ENCODE results near the gene RESP18. TPM values are rescaled to one million over a fixed set of nuclear protein-coding genes. Genes with fewer than 3 reads are reported as not detected.
A peak's percentile ranks its signal among the peaks of the same experiment; 100 is the strongest.

Gene RESP18
- total RNA-seq, 6 experiments from 2014 or later, result not detected

- H3K4me1 Mint-ChIP-seq (ENCODE audit: low read depth), result peaks cover 11% of the 10 kb centered on the region
- DNase-seq, result peak; percentile 53
- peak; percentile 100 for TF ChIP-seq CTCF (IDR thresholded peaks at IDR 0.05)
- peak overlapping the region; percentile 49 for H3K27ac Mint-ChIP-seq
- peaks cover 4% of the 10 kb centered on the region for H3K27me3 Mint-ChIP-seq (ENCODE audit: insufficient read depth)
- H3K9me3 Mint-ChIP-seq, result no peaks in the 10 kb centered on the region
- H3K4me3 Mint-ChIP-seq, result peak overlapping the region; percentile 78
- H3K36me3 Mint-ChIP-seq (ENCODE audit: low read depth), result no peaks in the 10 kb centered on the region
These were observed 37.9 kb downstream of the RESP18 start for GRCh38 chr2:219294356-219295351.

- no peak for DNase-seq
- Mint-ChIP-seq H3K4me3 (peak overlapping the region; percentile 69), H3K27ac (no peak overlapping the region), H3K9me3 (no peaks in the 10 kb centered on the region), H3K27me3 (ENCODE audit: insufficient read depth) (peaks cover 5% of the 10 kb centered on the region), H3K36me3 (ENCODE audit: low read depth) (no peaks in the 10 kb centered on the region), H3K4me1 (ENCODE audit: low read depth) (peaks cover 16% of the 10 kb centered on the region)
- no peak for TF ChIP-seq CTCF (IDR thresholded peaks at IDR 0.05)
These were observed 38.8 kb downstream of the RESP18 start for GRCh38 chr2:219293736-219294231.

GRCh38 chr2:219292616-219293015 lies 39.9 kb downstream of the RESP18 start:
- DNase-seq, result no peak
- Mint-ChIP-seq H3K9me3 (no peaks in the 10 kb centered on the region), H3K4me3 (no peak overlapping the region), H3K4me1 (ENCODE audit: low read depth) (peaks cover 16% of the 10 kb centered on the region), H3K27me3 (ENCODE audit: insufficient read depth) (peaks cover 6% of the 10 kb centered on the region), H3K27ac (no peak overlapping the region), H3K36me3 (ENCODE audit: low read depth) (no peaks in the 10 kb centered on the region)
- TF ChIP-seq CTCF (IDR thresholded peaks at IDR 0.05), result no peak

GRCh38 chr2:219291910-219292490 lies 40.5 kb downstream of the RESP18 start:
- Mint-ChIP-seq H3K4me3 (no peak overlapping the region), H3K36me3 (ENCODE audit: low read depth) (no peaks in the 10 kb centered on the region), H3K4me1 (ENCODE audit: low read depth) (peaks cover 16% of the 10 kb centered on the region), H3K27ac (no peak overlapping the region), H3K27me3 (ENCODE audit: insufficient read depth) (peaks cover 9% of the 10 kb centered on the region), H3K9me3 (no peaks in the 10 kb centered on the region)
- TF ChIP-seq CTCF (IDR thresholded peaks at IDR 0.05), result no peak
- no peak for DNase-seq

- no peaks in the 10 kb centered on the region for H3K9me3 Mint-ChIP-seq
- H3K36me3 Mint-ChIP-seq (ENCODE audit: low read depth), result no peaks in the 10 kb centered on the region
- H3K27ac Mint-ChIP-seq, result no peak overlapping the region
- peaks cover 19% of the 10 kb centered on the region for H3K4me1 Mint-ChIP-seq (ENCODE audit: low read depth)
- peaks cover 9% of the 10 kb centered on the region for H3K27me3 Mint-ChIP-seq (ENCODE audit: insufficient read depth)
- no peak overlapping the region for H3K4me3 Mint-ChIP-seq
- no peak for DNase-seq
- no peak for TF ChIP-seq CTCF (IDR thresholded peaks at IDR 0.05)
These were observed 41.1 kb downstream of the RESP18 start for GRCh38 chr2:219291394-219291793.

Measured in HFFc6 (cell line).